Astrocyte (in vitro differentiated cells and primary cell): ENCODE data around the gene FN3KRP.

ENCODE experiments used
- CTCF ChIP-seq: IDR thresholded peaks from 2 replicates; pipeline ENCODE4 v1.5.1; 2011; ENCODE audit warnings: low read depth, mild to moderate bottlenecking, inconsistent platforms, low read length, moderate library complexity; ENCODE audit not compliant: insufficient read depth
- EZH2 ChIP-seq: IDR thresholded peaks from 2 replicates; pipeline ENCODE4 v1.6.1; 2012; ENCODE audit warnings: mild to moderate bottlenecking, low read length, inconsistent platforms; ENCODE audit not compliant: insufficient read depth

- TF ChIP-seq CTCF (no peak), EZH2 (no peak)
Observed at GRCh38 chr17:82743344-82744219, 27.1 kb downstream of the FN3KRP start.
